Subcutaneous adipose tissue (tissue), 4 donors: Measurements from ENCODE around the gene ABCA9. TPM values are rescaled to one million over a fixed set of nuclear protein-coding genes. Genes with fewer than 3 reads are reported as not detected.

Experiments
- total RNA-seq, 4 donors: library from RNA; depleted of rRNA; stranded (reverse); fragments of >200 nt; gene quantifications; one replicate each; pipeline ENCODE4 v1.1.0, GENCODE V29; 2016
- TF ChIP-seq, protein P1 (sequence below): fragments of 450-650 bp; IDR thresholded peaks from one replicate; pipeline ENCODE4 v1.5.1; 2016; ENCODE audit warnings: low read depth, mild to moderate bottlenecking, control low read depth, antibody characterized with exemption, moderate library complexity

The ABCA9 gene
- total RNA-seq, 4 donors from 2014 or later, result 85.8 to 124 (median 98.8) TPM

- TF ChIP-seq, protein P1, sequence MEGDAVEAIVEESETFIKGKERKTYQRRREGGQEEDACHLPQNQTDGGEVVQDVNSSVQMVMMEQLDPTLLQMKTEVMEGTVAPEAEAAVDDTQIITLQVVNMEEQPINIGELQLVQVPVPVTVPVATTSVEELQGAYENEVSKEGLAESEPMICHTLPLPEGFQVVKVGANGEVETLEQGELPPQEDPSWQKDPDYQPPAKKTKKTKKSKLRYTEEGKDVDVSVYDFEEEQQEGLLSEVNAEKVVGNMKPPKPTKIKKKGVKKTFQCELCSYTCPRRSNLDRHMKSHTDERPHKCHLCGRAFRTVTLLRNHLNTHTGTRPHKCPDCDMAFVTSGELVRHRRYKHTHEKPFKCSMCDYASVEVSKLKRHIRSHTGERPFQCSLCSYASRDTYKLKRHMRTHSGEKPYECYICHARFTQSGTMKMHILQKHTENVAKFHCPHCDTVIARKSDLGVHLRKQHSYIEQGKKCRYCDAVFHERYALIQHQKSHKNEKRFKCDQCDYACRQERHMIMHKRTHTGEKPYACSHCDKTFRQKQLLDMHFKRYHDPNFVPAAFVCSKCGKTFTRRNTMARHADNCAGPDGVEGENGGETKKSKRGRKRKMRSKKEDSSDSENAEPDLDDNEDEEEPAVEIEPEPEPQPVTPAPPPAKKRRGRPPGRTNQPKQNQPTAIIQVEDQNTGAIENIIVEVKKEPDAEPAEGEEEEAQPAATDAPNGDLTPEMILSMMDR, result no peak
Observed at GRCh38 chr17:69090365-69090764, 29.6 kb upstream of the ABCA9 start.

- TF ChIP-seq, protein P1, result no peak
Observed at GRCh38 chr17:69088643-69089200, 28.0 kb upstream of the ABCA9 start.

GRCh38 chr17:69086641-69087040 lies 25.9 kb upstream of the ABCA9 start:
- TF ChIP-seq, protein P1, result no peak

DNA sequence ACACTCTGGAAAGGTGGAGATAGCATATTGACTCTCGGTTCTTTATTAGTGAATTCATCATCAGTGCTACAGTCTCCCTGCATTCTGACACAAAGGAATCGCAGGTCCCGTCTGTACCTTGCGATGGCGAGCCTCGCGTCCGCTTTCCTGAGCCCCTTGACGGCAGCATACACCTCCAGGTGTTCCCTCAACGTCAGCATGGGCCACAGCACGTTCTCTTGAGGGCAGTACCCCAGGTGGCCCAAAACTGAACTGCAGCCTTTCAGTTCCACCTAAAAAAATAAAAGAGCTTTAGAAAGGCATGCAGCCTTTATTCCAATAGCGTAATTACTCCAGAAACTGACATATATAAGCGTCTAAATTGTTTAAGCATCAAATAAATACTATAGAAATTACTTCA lies 24.2 kb upstream of the ABCA9 start:
- TF ChIP-seq, protein P1, result no peak

DNA sequence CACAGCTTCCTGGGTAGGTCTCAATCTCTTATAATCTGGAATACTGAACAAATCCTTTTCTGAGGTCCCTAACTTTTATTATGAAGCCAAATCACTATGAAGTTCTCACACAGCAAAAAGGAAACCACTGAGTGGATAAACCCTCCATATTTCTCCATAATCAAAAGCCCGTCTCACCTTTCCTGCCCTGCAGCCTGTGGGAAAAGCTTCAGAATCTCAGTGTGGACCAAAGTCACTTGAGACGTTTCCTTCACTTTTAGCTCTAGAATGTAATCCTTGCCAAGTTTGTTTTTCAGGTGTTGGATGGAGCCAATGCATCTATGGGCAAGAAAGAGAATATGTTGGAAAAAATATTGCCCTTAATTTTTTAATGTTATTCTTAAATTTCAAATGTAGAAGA lies 22.0 kb upstream of the ABCA9 start:
- TF ChIP-seq, protein P1, result no peak

- TF ChIP-seq, protein P1, result no peak
Observed at GRCh38 chr17:69078864-69079263, 18.1 kb upstream of the ABCA9 start.

DNA sequence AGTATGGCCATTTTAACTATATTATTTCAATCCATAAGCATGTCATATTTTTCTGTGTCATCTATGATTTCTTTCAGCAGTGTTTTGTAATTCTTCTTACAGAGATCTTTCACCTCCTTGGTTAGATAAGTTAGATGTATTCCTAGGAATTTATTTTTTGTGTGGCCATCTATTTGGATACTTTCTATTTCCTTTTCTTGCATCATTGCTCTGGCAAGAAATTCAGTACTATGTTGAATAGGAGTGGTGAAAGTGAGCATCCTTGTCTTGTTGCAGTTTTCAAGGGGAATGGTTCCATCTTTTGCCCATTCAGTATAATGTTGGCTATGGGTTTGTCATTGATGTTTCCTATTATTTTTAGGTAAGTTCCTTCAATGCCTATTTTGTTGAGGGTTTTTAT lies 15.1 kb upstream of the ABCA9 start:
- TF ChIP-seq, protein P1, result no peak
